ENCODE results near the gene RSPRY1. TPM values are rescaled to one million over a fixed set of nuclear protein-coding genes. Genes with fewer than 3 reads are reported as not detected.

RSPRY1 gene
- 23.3 TPM for polyA plus RNA-seq (ENCODE audit: insufficient read length)

- DNase-seq (ENCODE audit: low read depth): peak; percentile 99
These were observed at the start of gene RSPRY1, which contains the start of gene PSME3IP1 for GRCh38 chr16:57185945-57186871. TSS of gene RSPRY1 (plus strand) at chr16:57186329. CDS start at chr16:57204659, 18,330 bp downstream. TSS of gene PSME3IP1 (minus strand) at chr16:57186039. CDS start at chr16:57173854, 12,185 bp downstream.

- no peak for DNase-seq (ENCODE audit: low read depth)
These were observed 49.1 kb upstream of the RSPRY1 start for GRCh38 chr16:57137043-57137442.

- no peak for DNase-seq (ENCODE audit: low read depth)
These were observed 48.4 kb upstream of the RSPRY1 start for GRCh38 chr16:57137566-57138273.

GRCh38 chr16:57138281-57138935 is 47.7 kb upstream of the RSPRY1 start:
- DNase-seq (ENCODE audit: low read depth): no peak

DNA sequence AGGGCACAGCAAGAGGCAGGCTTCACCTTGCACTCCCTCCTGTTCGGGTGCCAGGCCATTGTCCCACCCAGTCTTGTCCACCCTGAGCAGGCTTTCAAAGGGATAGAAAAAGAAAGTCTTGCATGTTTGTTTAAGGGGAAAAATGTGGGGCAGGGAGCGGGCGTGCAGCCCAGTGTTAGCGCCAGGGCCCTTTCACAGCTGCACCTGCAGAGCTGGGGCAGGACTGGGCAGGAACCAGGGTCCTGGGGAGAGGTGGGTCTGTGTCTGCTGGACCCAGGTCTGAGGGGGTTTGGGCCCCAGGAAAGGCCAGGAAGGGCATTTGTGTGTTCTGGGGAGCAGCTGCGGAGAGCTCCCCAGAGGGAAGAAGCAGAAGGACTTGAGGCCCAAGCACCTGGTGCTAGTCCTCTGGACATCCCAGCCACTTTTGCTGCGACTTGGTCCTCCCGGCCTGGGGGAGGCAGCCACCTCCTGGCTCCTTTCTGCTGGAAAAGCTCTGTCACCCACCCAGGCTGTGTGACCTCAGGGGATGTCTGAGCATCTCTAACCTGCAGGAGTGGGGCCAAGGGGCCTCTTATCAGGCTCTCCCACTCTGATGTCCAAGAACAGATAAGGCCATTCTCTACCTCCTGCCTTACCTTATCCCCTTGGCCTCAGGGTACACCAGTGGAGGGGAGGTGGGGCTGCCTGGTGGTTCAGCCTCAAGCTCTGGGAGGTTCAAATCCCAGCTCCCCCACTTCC is 45.0 kb upstream of the RSPRY1 start:
- no peak for DNase-seq (ENCODE audit: low read depth)

DNA sequence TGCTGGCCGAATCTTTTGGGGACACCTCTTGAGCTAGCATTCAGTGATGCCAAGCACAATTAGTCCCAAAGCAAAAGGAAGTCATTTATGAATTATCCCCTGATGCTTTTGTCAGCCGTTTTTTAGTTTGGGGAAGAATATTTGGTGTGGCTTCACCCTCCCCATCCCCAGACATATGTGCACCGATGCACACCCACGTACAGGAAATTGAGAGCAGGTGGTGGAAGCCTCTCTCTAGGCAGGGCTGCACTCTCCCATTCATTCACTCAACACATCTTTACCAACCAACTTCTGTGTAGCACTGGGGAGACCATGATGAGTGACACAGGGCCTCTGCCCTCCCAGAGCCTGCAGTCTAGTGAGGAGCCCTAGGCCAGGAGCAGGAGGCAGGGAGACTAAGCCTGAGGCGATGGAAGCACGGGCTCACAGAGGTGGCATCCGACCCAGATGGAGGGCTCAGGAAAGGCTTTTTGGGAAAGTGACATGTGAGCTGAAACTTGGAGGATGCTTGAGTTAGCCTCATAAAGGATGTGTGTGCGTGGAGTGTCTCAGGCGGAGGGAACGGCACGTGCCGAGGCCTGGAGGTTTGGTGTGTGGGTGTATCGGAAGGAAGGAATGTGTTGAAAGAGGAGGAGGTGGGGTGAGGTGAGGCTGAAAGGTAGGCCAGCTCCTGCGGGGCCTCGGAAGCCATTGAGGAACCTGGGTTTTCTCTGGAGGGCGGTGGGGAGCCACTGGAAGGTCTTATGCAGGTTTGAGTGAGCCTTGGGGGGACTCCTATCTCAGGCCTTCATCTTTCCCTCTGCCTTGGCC is 44.1 kb upstream of the RSPRY1 start:
- DNase-seq (ENCODE audit: low read depth): no peak

- DNase-seq (ENCODE audit: low read depth): no peak
These were observed 42.8 kb upstream of the RSPRY1 start for GRCh38 chr16:57143149-57143921.

GRCh38 chr16:57144027-57144426 is 42.1 kb upstream of the RSPRY1 start:
- DNase-seq (ENCODE audit: low read depth): no peak

DNA sequence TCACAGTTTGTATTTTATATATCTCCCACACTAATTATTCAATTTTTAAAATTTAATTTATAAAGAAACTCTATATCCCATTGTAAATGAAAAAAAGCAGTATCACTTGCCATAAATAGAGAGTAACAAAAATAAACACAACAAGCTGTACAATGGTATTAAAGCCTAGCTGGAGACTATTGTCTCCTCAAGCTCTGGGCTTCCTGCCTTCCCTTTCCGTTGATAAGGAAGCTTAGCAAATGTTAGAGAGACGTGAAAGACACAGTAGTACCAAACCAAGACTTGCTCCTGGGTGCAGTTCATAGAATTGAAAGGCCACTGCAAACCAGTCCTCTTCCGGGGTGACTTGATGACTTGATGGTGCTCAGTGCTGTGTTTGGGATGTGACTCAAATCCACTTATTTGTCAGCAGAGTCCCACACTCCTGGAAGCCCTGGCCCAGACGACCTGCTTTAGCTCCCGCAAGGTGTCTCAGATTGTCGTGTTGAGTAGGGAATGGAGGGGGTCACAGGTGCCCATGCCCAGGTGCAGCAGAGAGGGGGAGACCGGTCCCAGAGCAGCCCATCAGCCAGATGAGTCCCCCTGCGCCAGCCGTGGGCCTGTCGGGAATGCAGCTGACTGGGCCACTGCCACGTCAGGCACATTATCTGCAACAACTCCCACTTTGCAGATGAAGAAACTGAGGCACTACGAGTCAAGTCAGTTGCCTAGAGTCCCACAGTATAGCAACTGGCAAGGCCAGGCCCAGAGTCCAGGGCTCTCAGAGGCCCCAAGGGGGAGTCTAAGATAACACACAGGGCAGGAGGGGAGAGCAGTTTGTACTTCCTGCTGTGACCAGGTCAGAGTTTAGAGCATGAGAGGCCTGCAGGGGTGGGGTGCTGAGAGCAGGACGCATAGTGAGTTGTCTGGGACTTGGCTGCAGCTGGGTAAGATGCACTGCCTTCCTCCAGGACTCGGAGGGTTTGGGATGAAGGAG is 40.8 kb upstream of the RSPRY1 start:
- no peak for DNase-seq (ENCODE audit: low read depth)

- no peak for DNase-seq (ENCODE audit: low read depth)
These were observed 40.0 kb upstream of the RSPRY1 start for GRCh38 chr16:57146040-57146647.

- DNase-seq (ENCODE audit: low read depth): no peak
These were observed 39.4 kb upstream of the RSPRY1 start for GRCh38 chr16:57146735-57147134.

DNA sequence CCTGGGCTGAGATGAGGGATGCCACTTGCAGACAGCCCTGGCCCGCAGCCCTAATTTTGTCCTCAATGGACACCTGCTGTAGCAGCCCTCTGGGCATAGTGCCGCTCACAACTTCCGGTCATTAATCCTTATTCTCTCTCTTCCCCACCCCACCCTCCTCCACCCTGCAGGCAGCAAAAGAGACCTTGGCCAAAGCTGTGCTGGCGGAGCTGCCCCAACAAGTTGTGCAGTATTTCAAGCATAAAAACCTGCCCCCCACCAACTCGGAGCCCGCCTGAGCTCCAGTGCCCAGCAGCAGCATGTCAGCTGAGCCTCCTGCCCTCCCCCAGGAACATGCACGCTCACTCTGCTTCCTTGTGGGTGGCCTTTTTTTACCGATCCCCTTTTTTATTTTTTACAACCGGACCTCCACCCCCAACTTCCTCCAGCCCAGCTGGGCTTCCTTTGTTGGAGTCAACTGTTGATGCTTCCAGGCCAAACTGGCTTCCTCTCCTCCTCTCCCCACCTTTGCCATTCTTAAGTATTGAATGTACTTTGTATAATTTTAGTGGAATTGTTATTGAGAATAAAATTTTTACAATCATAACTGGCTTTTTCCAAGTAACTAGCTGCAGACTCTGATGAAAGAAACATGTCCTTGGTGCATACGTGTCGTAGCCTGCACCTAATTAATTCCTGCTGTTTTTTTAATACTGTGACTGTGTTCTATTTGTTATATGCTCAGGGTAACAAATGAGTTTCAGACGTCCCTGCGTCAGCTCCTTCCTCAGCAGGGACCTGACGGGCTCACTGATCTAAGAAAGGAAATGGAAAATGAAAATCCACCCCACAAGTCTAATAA is 38.5 kb upstream of the RSPRY1 start:
- peak; percentile 38 for DNase-seq (ENCODE audit: low read depth)

DNA sequence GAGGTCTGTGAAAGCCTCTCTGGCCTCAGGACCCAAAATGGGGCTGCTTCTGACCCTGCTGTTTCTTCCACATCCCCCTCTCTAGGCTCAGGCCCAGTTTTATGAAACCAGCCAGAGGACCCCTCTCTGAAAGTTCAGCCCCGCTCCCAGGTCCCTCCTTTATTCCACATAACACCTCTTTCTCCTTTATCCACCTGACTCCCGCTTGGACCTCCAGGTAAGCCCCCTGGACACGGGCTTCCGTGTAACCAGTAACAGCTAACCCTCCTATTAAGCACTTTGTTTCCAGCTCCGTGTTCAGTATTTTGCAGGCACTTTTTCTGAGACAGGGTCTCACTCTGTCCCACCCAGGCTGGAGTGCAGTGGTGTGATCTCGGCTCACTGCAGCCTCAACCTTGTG is 37.6 kb upstream of the RSPRY1 start:
- no peak for DNase-seq (ENCODE audit: low read depth)

DNA sequence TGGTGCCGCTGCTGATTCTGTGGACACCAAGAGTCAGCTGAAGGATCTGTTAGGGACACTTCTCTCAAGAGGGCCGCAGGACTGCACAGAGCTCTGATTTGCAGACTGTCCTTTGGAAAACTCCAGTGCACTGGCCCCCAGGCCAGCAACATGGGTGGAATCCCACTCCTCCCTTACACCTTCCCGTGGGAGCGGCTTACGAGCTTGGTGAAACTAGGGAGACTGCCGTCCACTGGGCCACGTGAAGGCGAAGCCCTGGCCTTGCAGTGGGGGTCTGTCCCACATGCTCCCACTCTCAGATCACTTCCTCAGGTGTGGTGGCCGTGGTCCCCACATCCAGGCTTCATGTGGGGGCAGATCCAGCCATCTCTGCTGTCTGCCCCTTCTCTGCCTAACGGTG is 36.7 kb upstream of the RSPRY1 start:
- DNase-seq (ENCODE audit: low read depth): no peak

- DNase-seq (ENCODE audit: low read depth): no peak
These were observed 35.3 kb upstream of the RSPRY1 start for GRCh38 chr16:57150682-57151330.

DNA sequence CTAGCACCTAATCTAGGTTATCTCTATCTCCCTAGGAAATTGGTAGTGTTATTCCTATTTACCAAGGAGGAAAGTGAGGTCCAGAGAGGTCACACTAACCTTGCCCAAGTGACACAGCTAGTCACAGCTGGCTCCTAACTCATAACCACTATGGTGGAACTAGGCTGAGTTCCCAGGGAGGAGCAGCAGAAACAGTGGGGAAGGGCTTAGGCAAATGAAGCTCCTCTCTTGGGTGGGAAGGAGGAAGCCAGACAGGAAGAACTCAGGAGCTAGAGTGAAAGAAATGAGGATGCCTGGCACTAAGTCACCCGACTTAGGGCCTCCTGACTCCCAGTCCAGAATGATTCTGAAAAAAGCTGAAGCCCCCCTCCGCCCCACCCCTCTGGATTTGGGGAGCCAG is 34.8 kb upstream of the RSPRY1 start:
- DNase-seq (ENCODE audit: low read depth): no peak
